GM12878 (cell line): ENCODE measurements around the gene RP2. TPM values are rescaled to one million over a fixed set of nuclear protein-coding genes. Genes with fewer than 3 reads are reported as not detected.
A peak's percentile ranks its signal among the peaks of the same experiment; 100 is the strongest.

ENCODE experiments used
- BMI1 ChIP-seq: fragments of 450-650 bp; IDR thresholded peaks from 2 replicates; pipeline ENCODE4 v1.6.1; 2016; ENCODE audit warnings: mild to moderate bottlenecking, moderate library complexity, borderline replicate concordance
- HSF1 ChIP-seq: fragments of 150-350 bp; IDR thresholded peaks from 2 replicates; pipeline ENCODE4 v1.6.1; 2014; ENCODE audit warnings: mild to moderate bottlenecking, low read depth, low read length
- IKZF1 ChIP-seq: fragments of 450-650 bp; conservative IDR thresholded peaks from 2 replicates; pipeline ENCODE4 v1.6.1; 2017; ENCODE audit warnings: antibody characterized with exemption, mild to moderate bottlenecking
- JUND ChIP-seq: IDR thresholded peaks from 2 replicates; pipeline ENCODE4 v1.6.1; 2012; ENCODE audit warnings: low read depth, mild to moderate bottlenecking, low read length, improper control_type of control experiment, moderate library complexity
- KAT2A ChIP-seq: conservative IDR thresholded peaks from 2 replicates; pipeline ENCODE4 v1.6.1; 2011; ENCODE audit warnings: low read depth, low read length; ENCODE audit not compliant: control insufficient read depth
- LARP7 ChIP-seq: fragments of 450-650 bp; IDR thresholded peaks from 2 replicates; pipeline ENCODE4 v1.6.1; 2017; ENCODE audit warnings: mild to moderate bottlenecking
- MAX ChIP-seq: IDR thresholded peaks from 2 replicates; pipeline ENCODE4 v1.6.1; 2012; ENCODE audit warnings: low read depth, low read length, improper control_type of control experiment
- RCOR1 ChIP-seq: conservative IDR thresholded peaks from 2 replicates; pipeline ENCODE4 v1.6.1; 2012; ENCODE audit warnings: low read depth, low read length, improper control_type of control experiment
- SMARCA5 ChIP-seq: fragments of 450-650 bp; IDR thresholded peaks from 2 replicates; pipeline ENCODE4 v1.6.1; 2017; ENCODE audit warnings: mild to moderate bottlenecking
- TCF7 ChIP-seq: IDR thresholded peaks from 2 replicates; pipeline ENCODE4 v1.6.1; 2014; ENCODE audit warnings: antibody characterized with exemption, borderline replicate concordance
- ZNF217 ChIP-seq: fragments of 450-650 bp; IDR thresholded peaks from 2 replicates; pipeline ENCODE4 v1.6.1; 2017; ENCODE audit warnings: antibody characterized with exemption, mild to moderate bottlenecking
- ZNF24 ChIP-seq: fragments of 450-650 bp; IDR thresholded peaks from 2 replicates; pipeline ENCODE4 v1.6.1; 2017; ENCODE audit warnings: antibody characterized with exemption, mild to moderate bottlenecking
- ZNF274 ChIP-seq: IDR thresholded peaks from one replicate; pipeline ENCODE4 v1.8.0; 2011; ENCODE audit not compliant: insufficient read length, insufficient read depth
- ZNF384 ChIP-seq: IDR thresholded peaks from 2 replicates; pipeline ENCODE4 v1.6.1; 2012; ENCODE audit warnings: low read depth, mild to moderate bottlenecking, low read length, improper control_type of control experiment, borderline replicate concordance
- ZNF687 ChIP-seq: fragments of 450-650 bp; IDR thresholded peaks from 2 replicates; pipeline ENCODE4 v1.6.1; 2017; ENCODE audit warnings: mild to moderate bottlenecking, moderate library complexity
- polyA plus RNA-seq, 11 experiments: library from polyadenylated mRNA; depleted of rRNA in 4 of 11; unstranded in 6 of 11; stranded (reverse) in 5 of 11; fragments of >200 nt; fragmentation: Nextera tagmentation in 4 of 11; fragmentation: Illumina TruSeq in 1 of 11; extraction: Ambion mirVana in 4 of 11; extraction: Trizol in 1 of 11; gene quantifications; 1 replicate in 1 of 11; 2 replicates in 10 of 11; pipeline versions ENCODE4 v1.2.1 to v1.2.3, GENCODE V29; 2011 to 2016; ENCODE audit warnings: inconsistent platforms in 2 of 11, missing spikeins in 2 of 11, low read depth in 1 of 11
- total RNA-seq, 4 experiments: library from RNA; depleted of rRNA in 3 of 4; stranded (reverse); fragments of >200 nt in 3 of 4; fragmentation: Illumina TruSeq in 1 of 4; extraction: Trizol in 1 of 4; gene quantifications; 2 replicates each; pipeline versions ENCODE4 v1.2.1 to v1.2.3, GENCODE V29; 2013 to 2021
- TF ChIP-seq, protein P1 (sequence below), 3 experiments: IDR thresholded peaks in 2 of 3; conservative IDR thresholded peaks in 1 of 3; 2 replicates each; pipeline ENCODE4 v1.5.1; 2011; ENCODE audit warnings: low read depth in 3 of 3, low read length in 3 of 3, mild to moderate bottlenecking in 3 of 3, control low read depth in 2 of 3, moderate library complexity in 2 of 3, inconsistent platforms in 1 of 3, mixed read lengths in 1 of 3; ENCODE audit not compliant: control insufficient read depth in 2 of 3, insufficient read depth in 1 of 3; ENCODE audit errors: extremely low read depth in 1 of 3
- TF ChIP-seq, protein P2 (sequence below): IDR thresholded peaks from 2 replicates; pipeline ENCODE4 v1.6.1; 2011; ENCODE audit warnings: low read depth, low read length, improper control_type of control experiment, borderline replicate concordance
- TF ChIP-seq, protein P3 (sequence below): fragments of 450-650 bp; IDR thresholded peaks from 2 replicates; pipeline ENCODE4 v1.6.1; 2017; ENCODE audit warnings: mild to moderate bottlenecking, low read depth, inconsistent platforms; ENCODE audit not compliant: poor library complexity, severe bottlenecking

The RP2 gene
- total and polyA plus RNA-seq, 10 of the 15 experiments (the other 5 are each of a cell fraction or from before 2014, with no cell fraction given): 3.5 to 11.0 (median 5.7) TPM

DNA sequence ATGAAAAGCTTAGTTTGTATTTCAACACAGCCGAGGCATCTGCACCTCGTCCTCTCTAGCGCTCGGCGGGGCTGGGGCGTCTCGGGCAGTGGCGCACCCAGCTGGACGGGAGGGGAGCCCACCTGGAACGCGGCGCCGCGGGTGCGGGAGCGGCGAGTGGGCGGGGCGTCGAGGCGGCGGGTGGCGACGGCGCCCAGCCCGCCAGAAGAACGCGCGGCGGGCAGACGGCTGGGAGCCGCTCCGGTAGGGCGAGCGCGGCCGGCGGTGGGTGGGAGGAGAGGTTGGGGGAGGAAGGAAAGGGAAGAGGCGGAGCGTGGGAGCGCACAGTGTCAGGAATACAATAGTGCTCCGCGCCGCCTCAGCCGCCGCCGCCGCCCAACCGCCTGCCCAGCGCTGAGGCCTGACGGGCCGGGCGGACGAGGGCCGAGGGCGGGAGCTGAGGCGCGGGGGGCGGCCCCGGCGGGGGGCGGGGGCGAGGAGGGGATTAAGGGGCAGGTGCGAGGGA lies 75.3 kb downstream of the RP2 start, which contains the start of gene JADE3 (continued):
- TF ChIP-seq LARP7 (peak; percentile 58; the same call in 1 of the 2 replicates), JUND (no peak), RCOR1 (no peak), ZNF274 (no peak), IKZF1 (peak; percentile 49; the same call in 1 of the 2 replicates), ZNF384 (no peak), MAX (no peak), ZNF217 (0 out of 2 replicates have a peak, but pooled peaks have one; percentile 24), HSF1 (no peak), BMI1 (no peak), SMARCA5 (0 out of 2 replicates have a peak, but pooled peaks have one; percentile 32), ZNF24 (no peak), KAT2A (no peak), ZNF687 (0 out of 2 replicates have a peak, but pooled peaks have one; percentile 20), TCF7 (no peak)
- TF ChIP-seq, protein P1, sequence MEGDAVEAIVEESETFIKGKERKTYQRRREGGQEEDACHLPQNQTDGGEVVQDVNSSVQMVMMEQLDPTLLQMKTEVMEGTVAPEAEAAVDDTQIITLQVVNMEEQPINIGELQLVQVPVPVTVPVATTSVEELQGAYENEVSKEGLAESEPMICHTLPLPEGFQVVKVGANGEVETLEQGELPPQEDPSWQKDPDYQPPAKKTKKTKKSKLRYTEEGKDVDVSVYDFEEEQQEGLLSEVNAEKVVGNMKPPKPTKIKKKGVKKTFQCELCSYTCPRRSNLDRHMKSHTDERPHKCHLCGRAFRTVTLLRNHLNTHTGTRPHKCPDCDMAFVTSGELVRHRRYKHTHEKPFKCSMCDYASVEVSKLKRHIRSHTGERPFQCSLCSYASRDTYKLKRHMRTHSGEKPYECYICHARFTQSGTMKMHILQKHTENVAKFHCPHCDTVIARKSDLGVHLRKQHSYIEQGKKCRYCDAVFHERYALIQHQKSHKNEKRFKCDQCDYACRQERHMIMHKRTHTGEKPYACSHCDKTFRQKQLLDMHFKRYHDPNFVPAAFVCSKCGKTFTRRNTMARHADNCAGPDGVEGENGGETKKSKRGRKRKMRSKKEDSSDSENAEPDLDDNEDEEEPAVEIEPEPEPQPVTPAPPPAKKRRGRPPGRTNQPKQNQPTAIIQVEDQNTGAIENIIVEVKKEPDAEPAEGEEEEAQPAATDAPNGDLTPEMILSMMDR (IDR thresholded peaks at IDR 0.05 in 2 of 3, conservative IDR thresholded peaks at IDR 0.05 in 1 of 3; ENCODE audit: control insufficient read depth in 2 of 3, extremely low read depth in 1 of 3, insufficient read depth in 1 of 3, low read depth in 3 of 3, low read length in 3 of 3): peak in 1 of 3 experiments; percentile 3; a peak in 1 of 6 replicates
- TF ChIP-seq, protein P2, sequence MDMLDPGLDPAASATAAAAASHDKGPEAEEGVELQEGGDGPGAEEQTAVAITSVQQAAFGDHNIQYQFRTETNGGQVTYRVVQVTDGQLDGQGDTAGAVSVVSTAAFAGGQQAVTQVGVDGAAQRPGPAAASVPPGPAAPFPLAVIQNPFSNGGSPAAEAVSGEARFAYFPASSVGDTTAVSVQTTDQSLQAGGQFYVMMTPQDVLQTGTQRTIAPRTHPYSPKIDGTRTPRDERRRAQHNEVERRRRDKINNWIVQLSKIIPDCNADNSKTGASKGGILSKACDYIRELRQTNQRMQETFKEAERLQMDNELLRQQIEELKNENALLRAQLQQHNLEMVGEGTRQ: no peak
- TF ChIP-seq, protein P3, sequence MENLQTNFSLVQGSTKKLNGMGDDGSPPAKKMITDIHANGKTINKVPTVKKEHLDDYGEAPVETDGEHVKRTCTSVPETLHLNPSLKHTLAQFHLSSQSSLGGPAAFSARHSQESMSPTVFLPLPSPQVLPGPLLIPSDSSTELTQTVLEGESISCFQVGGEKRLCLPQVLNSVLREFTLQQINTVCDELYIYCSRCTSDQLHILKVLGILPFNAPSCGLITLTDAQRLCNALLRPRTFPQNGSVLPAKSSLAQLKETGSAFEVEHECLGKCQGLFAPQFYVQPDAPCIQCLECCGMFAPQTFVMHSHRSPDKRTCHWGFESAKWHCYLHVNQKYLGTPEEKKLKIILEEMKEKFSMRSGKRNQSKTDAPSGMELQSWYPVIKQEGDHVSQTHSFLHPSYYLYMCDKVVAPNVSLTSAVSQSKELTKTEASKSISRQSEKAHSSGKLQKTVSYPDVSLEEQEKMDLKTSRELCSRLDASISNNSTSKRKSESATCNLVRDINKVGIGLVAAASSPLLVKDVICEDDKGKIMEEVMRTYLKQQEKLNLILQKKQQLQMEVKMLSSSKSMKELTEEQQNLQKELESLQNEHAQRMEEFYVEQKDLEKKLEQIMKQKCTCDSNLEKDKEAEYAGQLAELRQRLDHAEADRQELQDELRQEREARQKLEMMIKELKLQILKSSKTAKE: no peak
